Measurements from ENCODE around the gene NTSR1.

The NTSR1 gene

GRCh38 chr20:62774762-62775161 lies 66.1 kb downstream of the NTSR1 start:
- no peak overlapping the region for H3K27ac ChIP-seq
- TF ChIP-seq CTCF (IDR thresholded peaks at IDR 0.05) (no peak), ZFX (IDR thresholded peaks at IDR 0.05; ENCODE audit: borderline replicate concordance) (no peak)

GRCh38 chr20:62775206-62775605 lies 66.6 kb downstream of the NTSR1 start:
- TF ChIP-seq ZFX (IDR thresholded peaks at IDR 0.05; ENCODE audit: borderline replicate concordance) (no peak), CTCF (IDR thresholded peaks at IDR 0.05) (no peak)
- no peak overlapping the region for H3K27ac ChIP-seq

GRCh38 chr20:62776035-62776691 lies 67.5 kb downstream of the NTSR1 start:
- peak overlapping the region; percentile 48; the same call in 1 of the 2 replicates for H3K27ac ChIP-seq
- no peak for TF ChIP-seq CTCF (IDR thresholded peaks at IDR 0.05)
- no peak for TF ChIP-seq ZFX (IDR thresholded peaks at IDR 0.05; ENCODE audit: borderline replicate concordance)

- TF ChIP-seq CTCF (IDR thresholded peaks at IDR 0.05) (no peak), ZFX (IDR thresholded peaks at IDR 0.05; ENCODE audit: borderline replicate concordance) (no peak)
- H3K27ac ChIP-seq, result peak overlapping the region; percentile 48; the same call in 1 of the 2 replicates
These were observed 68.3 kb downstream of the NTSR1 start for GRCh38 chr20:62776692-62777527.

GRCh38 chr20:62777528-62777830 lies 68.8 kb downstream of the NTSR1 start:
- H3K27ac ChIP-seq, result no peak overlapping the region
- TF ChIP-seq ZFX (IDR thresholded peaks at IDR 0.05; ENCODE audit: borderline replicate concordance), result no peak
- TF ChIP-seq CTCF (IDR thresholded peaks at IDR 0.05), result no peak

GRCh38 chr20:62778058-62778457 lies 69.4 kb downstream of the NTSR1 start:
- no peak overlapping the region for H3K27ac ChIP-seq
- TF ChIP-seq ZFX (IDR thresholded peaks at IDR 0.05; ENCODE audit: borderline replicate concordance) (no peak), CTCF (IDR thresholded peaks at IDR 0.05) (no peak)
